HepG2 (cell line): ENCODE data around the gene GATC. TPM values are rescaled to one million over a fixed set of nuclear protein-coding genes. Genes with fewer than 3 reads are reported as not detected.

Source experiments
- CEBPZ ChIP-seq: IDR thresholded peaks from 2 replicates; pipeline ENCODE4 v1.6.1; 2012; ENCODE audit warnings: low read length, improper control_type of control experiment
- MXI1 ChIP-seq: IDR thresholded peaks from 3 replicates; pipeline ENCODE4 v1.6.1; 2012; ENCODE audit warnings: low read depth, low read length, inconsistent platforms, borderline replicate concordance
- PLRG1 ChIP-seq: fragments of 450-650 bp; conservative IDR thresholded peaks from 2 replicates; pipeline ENCODE4 v1.6.1; 2016
- SNAPC4 ChIP-seq: sonication (generic); formaldehyde crosslinking; IDR thresholded peaks from 2 replicates; pipeline ENCODE4 v1.4.0; 2020; ENCODE audit warnings: mild to moderate bottlenecking, missing genetic modification reagents
- TAF1 ChIP-seq: sonication (generic); formaldehyde crosslinking; IDR thresholded peaks from 2 replicates; pipeline ENCODE4 v1.4.0; 2020; ENCODE audit warnings: missing genetic modification reagents
- TBX2 ChIP-seq: sonication (generic); formaldehyde crosslinking; IDR thresholded peaks from 2 replicates; pipeline ENCODE4 v1.5.0; 2020; ENCODE audit warnings: missing genetic modification reagents, mild to moderate bottlenecking, borderline replicate concordance
- WIZ ChIP-seq: sonication (generic); formaldehyde crosslinking; IDR thresholded peaks from 2 replicates; pipeline ENCODE4 v1.5.1; 2020; ENCODE audit warnings: mild to moderate bottlenecking, missing genetic modification reagents
- ZNF124 ChIP-seq: sonication (generic); formaldehyde crosslinking; IDR thresholded peaks from 2 replicates; pipeline ENCODE4 v1.4.0; 2020; ENCODE audit warnings: missing genetic modification reagents
- ZNF432 ChIP-seq: sonication (generic); formaldehyde crosslinking; IDR thresholded peaks from 2 replicates; pipeline ENCODE4 v1.5.0; 2020; ENCODE audit warnings: missing genetic modification reagents, mild to moderate bottlenecking, borderline replicate concordance
- ZNF83 ChIP-seq: sonication (generic); formaldehyde crosslinking; IDR thresholded peaks from 2 replicates; pipeline ENCODE4 v1.4.0; 2020; ENCODE audit warnings: missing genetic modification reagents, mild to moderate bottlenecking, borderline replicate concordance
- ZSCAN9 ChIP-seq: IDR thresholded peaks from 2 replicates; pipeline ENCODE4 v1.6.1; 2016; ENCODE audit warnings: borderline replicate concordance
- polyA plus RNA-seq, 8 experiments: library from polyadenylated mRNA; depleted of rRNA in 3 of 8; stranded (reverse) in 7 of 8; unstranded in 1 of 8; fragments of >200 nt; fragmentation: Illumina TruSeq in 4 of 8; extraction: Trizol in 4 of 8; gene quantifications; 2 replicates each; pipeline versions ENCODE4 v1.2.1 to v1.2.3, GENCODE V29; 2011 to 2016; ENCODE audit warnings: low read depth in 4 of 8, missing spikeins in 1 of 8, mixed read lengths in 1 of 8; ENCODE audit not compliant: insufficient read depth in 1 of 8
- total RNA-seq, 5 experiments: library from RNA; depleted of rRNA; stranded (reverse); fragments of >200 nt; fragmentation: Illumina TruSeq; extraction: Trizol; gene quantifications; 2 replicates each; pipeline ENCODE4 v1.2.3, GENCODE V29; 2016; ENCODE audit warnings: low read depth in 1 of 5
- TF ChIP-seq, protein P1 (sequence below): IDR thresholded peaks from 2 replicates; pipeline ENCODE4 v1.6.1; 2016; ENCODE audit warnings: missing genetic modification reagents, missing compliant biosample characterization
- TF ChIP-seq, protein P2 (sequence below): sonication (generic); formaldehyde crosslinking; IDR thresholded peaks from 2 replicates; pipeline ENCODE4 v1.5.1; 2020; ENCODE audit warnings: missing genetic modification reagents, mild to moderate bottlenecking, borderline replicate concordance

Gene GATC
- total and polyA plus RNA-seq, 2 of the 13 experiments (the other 11 are each of a cell fraction or from before 2014, with no cell fraction given) = 17.7 to 29.7 TPM

- no peak for TF ChIP-seq CEBPZ
- TF ChIP-seq, protein P1, sequence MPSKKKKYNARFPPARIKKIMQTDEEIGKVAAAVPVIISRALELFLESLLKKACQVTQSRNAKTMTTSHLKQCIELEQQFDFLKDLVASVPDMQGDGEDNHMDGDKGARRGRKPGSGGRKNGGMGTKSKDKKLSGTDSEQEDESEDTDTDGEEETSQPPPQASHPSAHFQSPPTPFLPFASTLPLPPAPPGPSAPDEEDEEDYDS = peak; percentile 79
- peak; percentile 44; the same call in 1 of the 2 replicates for TF ChIP-seq ZNF124 (CRISPR knock-in tag)
- peak; percentile 57; the same call in 1 of the 2 replicates for TF ChIP-seq ZSCAN9
- peak; percentile 96 for TF ChIP-seq TAF1 (CRISPR knock-in tag)
- peak; percentile 98 for TF ChIP-seq MXI1
- TF ChIP-seq PLRG1 = no peak
- peak; percentile 89 for TF ChIP-seq TBX2
- TF ChIP-seq ZNF432 (CRISPR knock-in tag) = no peak
- TF ChIP-seq, protein P2, sequence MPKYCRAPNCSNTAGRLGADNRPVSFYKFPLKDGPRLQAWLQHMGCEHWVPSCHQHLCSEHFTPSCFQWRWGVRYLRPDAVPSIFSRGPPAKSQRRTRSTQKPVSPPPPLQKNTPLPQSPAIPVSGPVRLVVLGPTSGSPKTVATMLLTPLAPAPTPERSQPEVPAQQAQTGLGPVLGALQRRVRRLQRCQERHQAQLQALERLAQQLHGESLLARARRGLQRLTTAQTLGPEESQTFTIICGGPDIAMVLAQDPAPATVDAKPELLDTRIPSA (CRISPR knock-in tag) = no peak
- TF ChIP-seq WIZ (CRISPR knock-in tag) = no peak
- peak; percentile 73; the same call in 1 of the 2 replicates for TF ChIP-seq ZNF83 (CRISPR knock-in tag)
- TF ChIP-seq SNAPC4 (CRISPR knock-in tag) = peak; percentile 91; the same call in 1 of the 2 replicates
These were observed at the start of gene GATC, which contains the start of gene TRIAP1 (continued) for GRCh38 chr12:120445911-120446843.
